Right lobe of liver (tissue), 4 donors: ENCODE results near the gene ATP1A2.

ENCODE experiments used
- CTCF ChIP-seq, 4 donors: fragments of 200-600 bp in 3 of 4; fragments of 450-650 bp in 1 of 4; IDR thresholded peaks; one replicate each; pipeline versions ENCODE4 v1.5.1 to v1.8.0; 2016 to 2022; ENCODE audit warnings: antibody characterized with exemption in 4 of 4, mild to moderate bottlenecking in 2 of 4
- POLR2A ChIP-seq: fragments of 450-650 bp; IDR thresholded peaks from one replicate; pipeline ENCODE4 v1.6.1; 2017; ENCODE audit warnings: antibody characterized with exemption, mild to moderate bottlenecking
- donor health status: DM: no; HTN: no; CAD: no.
- donor health status: DM: no; HTN: no; CAD: no.
- donor health status: DM: no; HTN: yes; CAD: no.

- no peak for TF ChIP-seq CTCF (IDR thresholded peaks at IDR 0.05)
- no peak for TF ChIP-seq POLR2A
Observed at GRCh38 chr1:160081261-160081936, 34.2 kb upstream of the ATP1A2 start, which contains the start of gene KCNJ9.
